Endothelial cell of umbilical vein (primary cell): ENCODE results near the gene BRF1.

Experiments
- CTCF ChIP-seq, 2 donors: IDR thresholded peaks; 1 replicate in 1 of 2; 2 replicates in 1 of 2; pipeline ENCODE4 v1.5.1; 2011; ENCODE audit warnings: low read length in 2 of 2, mild to moderate bottlenecking in 2 of 2, moderate library complexity in 2 of 2, control low read depth in 1 of 2, inconsistent platforms in 1 of 2, low read depth in 1 of 2; ENCODE audit not compliant: insufficient read depth in 1 of 2; ENCODE audit errors: extremely low read depth in 1 of 2
- EZH2 ChIP-seq: IDR thresholded peaks from 2 replicates; pipeline ENCODE4 v1.6.1; 2012; ENCODE audit warnings: borderline replicate concordance, low read depth, mild to moderate bottlenecking, moderate library complexity, low read length, inconsistent platforms; ENCODE audit not compliant: severe bottlenecking
- MYC ChIP-seq: IDR thresholded peaks from one replicate; pipeline ENCODE4 v1.6.1; 2011; ENCODE audit warnings: mild to moderate bottlenecking, low read depth, low read length
- POLR2A ChIP-seq: IDR thresholded peaks from 2 replicates; pipeline ENCODE4 v1.6.1; 2012; ENCODE audit warnings: low read depth, mild to moderate bottlenecking, control low read depth, low read length

GRCh38 chr14:105201925-105202513 lies 98.8 kb downstream of the BRF1 start:
- TF ChIP-seq CTCF (IDR thresholded peaks at IDR 0.05; ENCODE audit: extremely low read depth in 1 of 2, insufficient read depth in 1 of 2, low read depth in 1 of 2, low read length in 2 of 2) (no peak), EZH2 (no peak), POLR2A (no peak), MYC (no peak)
